NT2/D1 (cell line): ENCODE data around the gene SRRM1.

Source experiments
- YY1 ChIP-seq: IDR thresholded peaks from 2 replicates; pipeline ENCODE4 v1.6.1; 2011; ENCODE audit not compliant: insufficient read length, insufficient read depth
- ZNF274 ChIP-seq: IDR thresholded peaks from 2 replicates; pipeline ENCODE4 v1.6.1; 2011; ENCODE audit warnings: mild to moderate bottlenecking, low read depth, low read length

GRCh38 chr1:24696756-24697330 is 53.7 kb downstream of the SRRM1 start:
- TF ChIP-seq ZNF274 (no peak), YY1 (no peak)
